CD4-positive, alpha-beta T cell (primary cell): Measurements from ENCODE around the gene TCF7L2. TPM values are rescaled to one million over a fixed set of nuclear protein-coding genes. Genes with fewer than 3 reads are reported as not detected.

Experiments used
- ATAC-seq: fragments of 200-7000 bp; cut with Tn5 transposase; one replicate; pipeline ENCODE4 v1.10.0; 2022; ENCODE audit warnings: mild to moderate bottlenecking; ENCODE audit not compliant: poor library complexity
- CTCF ChIA-PET: fragments of 350-600 bp; sonication (Branson Sonifier 250); formaldehyde crosslinking; loops from one replicate; lab custom pipeline; 2021; ENCODE audit warnings: antibody characterized with exemption, inconsistent platforms; lab: Charles Lee
- POLR2A ChIA-PET: fragments of 350-600 bp; sonication (Branson Sonifier 250); formaldehyde crosslinking; loops from one replicate; lab custom pipeline; 2021; ENCODE audit warnings: antibody characterized with exemption, inconsistent platforms; lab: Charles Lee
- DNase-seq, 14 experiments: peaks; one replicate each; pipeline ENCODE4 v3.0.0-alpha.2; 2013 to 2020; ENCODE audit warnings: mixed read lengths in 2 of 14
- H3K27ac ChIP-seq, 2 donors: one replicate each; pipeline versions ENCODE4 v1.5.1 to v1.7.0; 2013; ENCODE audit warnings: low read length in 2 of 2, low read depth in 1 of 2, mild to moderate bottlenecking in 1 of 2
- H3K27me3 ChIP-seq, 2 experiments: 1 replicate in 1 of 2; 2 replicates in 1 of 2; pipeline versions ENCODE4 v1.6.1 to v1.7.0; 2013; ENCODE audit warnings: low read length in 2 of 2, control low read depth in 1 of 2, mild to moderate bottlenecking in 1 of 2, moderate library complexity in 1 of 2; ENCODE audit not compliant: insufficient read depth in 2 of 2, control insufficient read depth in 1 of 2
- H3K36me3 ChIP-seq: one replicate; pipeline ENCODE4 v1.6.1; 2013; ENCODE audit warnings: low read length, control low read depth; ENCODE audit not compliant: insufficient read depth
- H3K4me1 ChIP-seq: one replicate; pipeline ENCODE4 v1.6.1; 2013; ENCODE audit warnings: low read length, control low read depth; ENCODE audit not compliant: insufficient read depth
- H3K4me3 ChIP-seq: one replicate; pipeline ENCODE4 v1.5.1; 2013; ENCODE audit warnings: mild to moderate bottlenecking, low read length, moderate library complexity
- H3K9me3 ChIP-seq, 2 experiments: 1 replicate in 1 of 2; 2 replicates in 1 of 2; pipeline versions ENCODE4 v1.6.1 to v1.7.0; 2013; ENCODE audit warnings: low read length in 2 of 2, mild to moderate bottlenecking in 2 of 2, control low read depth in 1 of 2, moderate library complexity in 1 of 2; ENCODE audit not compliant: control insufficient read depth in 1 of 2, insufficient read depth in 1 of 2
- H3K27ac Mint-ChIP-seq: one replicate; pipeline ENCODE4 v1.8.0; 2020; ENCODE audit warnings: mixed read lengths
- H3K27me3 Mint-ChIP-seq: one replicate; pipeline ENCODE4 v1.8.0; 2021; ENCODE audit warnings: mixed read lengths
- H3K36me3 Mint-ChIP-seq: one replicate; pipeline ENCODE4 v1.8.0; 2021; ENCODE audit warnings: low read depth, mixed read lengths
- H3K4me1 Mint-ChIP-seq: one replicate; pipeline ENCODE4 v1.8.0; 2021; ENCODE audit warnings: low read depth, mixed read lengths
- H3K4me3 Mint-ChIP-seq: one replicate; pipeline ENCODE4 v1.8.0; 2020; ENCODE audit warnings: mild to moderate bottlenecking, mixed read lengths
- H3K9me3 Mint-ChIP-seq: one replicate; pipeline ENCODE4 v1.8.0; 2020; ENCODE audit warnings: mixed read lengths
- CTCF ChIP-seq: fragments of 200-600 bp; IDR thresholded peaks from one replicate; pipeline ENCODE4 v1.8.0; 2022; ENCODE audit warnings: antibody characterized with exemption, mild to moderate bottlenecking
- intact Hi-C, 2 experiments: fragments of 100-400 bp; cut with DNase I in 1 of 2; cut with micrococcal nuclease in 1 of 2; formaldehyde crosslinking; loops; one replicate each; pipeline versions ENCODE4 v1.15.1 to v1.9.0; 2023 to 2025; cut with DNase I, micrococcal nuclease
- total RNA-seq, 174 experiments: library from RNA in 2 of 174; stranded (reverse) in 2 of 174; gene quantifications; one replicate each; pipeline ENCODE4 v1.2.3 and lab custom pipeline; 2021 to 2026

TCF7L2 gene
- total RNA-seq, 2 experiments from 2014 or later: 4.2 to 4.4 TPM

- intact Hi-C loops: no loop called here
Observed at GRCh38 chr10:113138937-113139585, 189.0 kb downstream of the TCF7L2 start.

GRCh38 chr10:113139699-113140098, 189.7 kb downstream of the TCF7L2 start:
- H3K4me1 Mint-ChIP-seq: no peaks in the 10 kb centered on the region
- Histone ChIP-seq H3K4me3 (no peak overlapping the region), H3K36me3 (no peaks in the 10 kb centered on the region), H3K27me3 (no peaks in the 10 kb centered on the region), H3K4me1 (no peaks in the 10 kb centered on the region), H3K9me3 (no peaks in the 10 kb centered on the region), H3K27ac (no peak overlapping the region)
- intact Hi-C loops: no loop called here
- no peak for DNase-seq
- TF ChIP-seq CTCF: no peak
- ATAC-seq: no peak
- ChIA-PET POLR2A (no interaction called here), CTCF (no interaction called here)
- no peak overlapping the region for H3K4me3 Mint-ChIP-seq
- no peaks in the 10 kb centered on the region for H3K27me3 Mint-ChIP-seq
- H3K9me3 Mint-ChIP-seq: no peaks in the 10 kb centered on the region
- H3K27ac Mint-ChIP-seq: no peak overlapping the region
- no peaks in the 10 kb centered on the region for H3K36me3 Mint-ChIP-seq

More at GRCh38 chr10:113138937-113139585, 189.0 kb downstream of the TCF7L2 start:
- CTCF ChIA-PET: no interaction called here
- no peak overlapping the region for H3K4me3 Mint-ChIP-seq
- Histone ChIP-seq H3K4me3 (no peak overlapping the region), H3K9me3 (no peaks in the 10 kb centered on the region), H3K27me3 (no peaks in the 10 kb centered on the region), H3K4me1 (no peaks in the 10 kb centered on the region), H3K36me3 (no peaks in the 10 kb centered on the region), H3K27ac (no peak overlapping the region)
- H3K27me3 Mint-ChIP-seq: no peaks in the 10 kb centered on the region
- DNase-seq (no peak), ATAC-seq (no peak)
- no peak for TF ChIP-seq CTCF
- POLR2A ChIA-PET: no interaction called here
- H3K4me1 Mint-ChIP-seq: no peaks in the 10 kb centered on the region
- H3K36me3 Mint-ChIP-seq: no peaks in the 10 kb centered on the region
- H3K27ac Mint-ChIP-seq: no peak overlapping the region
- no peaks in the 10 kb centered on the region for H3K9me3 Mint-ChIP-seq

GRCh38 chr10:113140143-113141011, 190.3 kb downstream of the TCF7L2 start:
- no peaks in the 10 kb centered on the region for H3K27me3 Mint-ChIP-seq
- H3K27ac ChIP-seq: no peak overlapping the region
- H3K27ac Mint-ChIP-seq: no peak overlapping the region
- no peaks in the 10 kb centered on the region for H3K4me1 Mint-ChIP-seq
- H3K4me3 ChIP-seq: no peak overlapping the region
- no peaks in the 10 kb centered on the region for H3K4me1 ChIP-seq
- ATAC-seq (no peak), DNase-seq (no peak)
- CTCF ChIA-PET: no interaction called here
- no peak for TF ChIP-seq CTCF
- no peaks in the 10 kb centered on the region for H3K9me3 ChIP-seq
- H3K4me3 Mint-ChIP-seq: no peak overlapping the region
- H3K36me3 ChIP-seq: no peaks in the 10 kb centered on the region
- POLR2A ChIA-PET: no interaction called here
- no peaks in the 10 kb centered on the region for H3K36me3 Mint-ChIP-seq
- intact Hi-C loops: no loop called here
- H3K27me3 ChIP-seq: no peaks in the 10 kb centered on the region
- H3K9me3 Mint-ChIP-seq: no peaks in the 10 kb centered on the region
